EH (cell line): ENCODE measurements around the gene XPO5.
"Not testable (repeated sequence)": the region's sequence is repeated elsewhere in the genome, so short reads cannot be mapped to it uniquely, and the experiment has no call there.

Experiments used
- DNase-seq: peaks from one replicate; pipeline ENCODE4 v3.0.0-alpha.2; 2015; ENCODE audit warnings: low read depth

Gene XPO5

DNA sequence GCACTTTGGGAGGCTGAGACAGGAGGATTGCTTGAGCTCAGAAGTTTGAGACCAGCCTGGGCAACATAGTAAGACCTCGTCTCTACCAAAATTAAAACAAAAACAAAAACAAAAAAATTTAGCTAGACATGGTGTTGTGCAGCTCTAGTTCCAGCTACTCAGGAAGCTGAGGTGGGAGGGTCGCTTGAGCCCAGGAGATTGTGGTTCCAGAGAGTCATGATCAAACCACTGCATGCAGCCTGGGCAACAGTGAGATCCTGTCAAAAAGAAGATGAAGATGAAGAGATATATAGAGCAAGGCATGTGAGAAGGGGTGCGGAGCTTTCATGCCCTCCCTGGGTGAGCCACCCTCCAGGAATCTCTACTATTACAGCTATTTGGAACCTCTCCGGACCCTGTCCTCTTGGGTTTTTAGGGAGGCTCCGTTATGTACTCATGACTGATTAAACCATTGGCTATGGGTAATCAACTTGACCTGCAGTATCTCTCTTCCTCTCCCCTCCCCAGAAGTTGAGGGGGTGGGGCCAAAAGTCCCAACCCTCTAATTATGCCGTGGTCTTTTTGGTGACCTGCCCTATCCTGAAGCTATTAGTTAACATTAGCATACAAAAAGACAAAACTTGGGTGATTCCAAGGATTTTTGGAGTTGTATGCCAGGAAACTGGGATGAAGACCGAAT is 9.2 kb upstream of the XPO5 start:
- peak; percentile 83 for DNase-seq

GRCh38 chr6:43582911-43583310 is 7.1 kb upstream of the XPO5 start:
- peak; percentile 26 for DNase-seq

- peak; percentile 83 for DNase-seq
Measured at GRCh38 chr6:43579171-43579570, 3.3 kb upstream of the XPO5 start.

- DNase-seq: peak; percentile 36
Measured at GRCh38 chr6:43578748-43579147, 2.9 kb upstream of the XPO5 start.

- DNase-seq: peak; percentile 32
Measured at GRCh38 chr6:43575105-43575771, 600 bp downstream of the XPO5 start.

DNA sequence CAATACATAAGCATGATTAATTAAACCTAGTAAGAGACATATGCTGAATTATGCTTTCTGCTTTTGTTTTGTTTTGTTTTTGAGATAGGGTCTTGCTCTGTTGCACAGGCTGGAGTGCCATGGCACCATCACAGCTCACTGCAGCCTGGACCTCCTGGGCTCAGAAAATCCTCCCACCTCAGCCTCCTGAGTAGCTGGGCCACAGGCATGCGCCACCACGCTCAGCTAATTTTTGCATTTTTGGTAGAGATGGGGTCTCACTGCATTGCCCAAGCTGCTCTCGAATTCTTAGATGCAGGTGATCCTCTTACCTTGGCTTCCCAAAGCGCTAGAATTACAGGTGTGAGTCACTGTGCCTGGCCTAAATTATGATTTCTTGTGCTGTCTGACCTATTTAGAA is 3.8 kb downstream of the XPO5 start:
- no peak for DNase-seq

DNA sequence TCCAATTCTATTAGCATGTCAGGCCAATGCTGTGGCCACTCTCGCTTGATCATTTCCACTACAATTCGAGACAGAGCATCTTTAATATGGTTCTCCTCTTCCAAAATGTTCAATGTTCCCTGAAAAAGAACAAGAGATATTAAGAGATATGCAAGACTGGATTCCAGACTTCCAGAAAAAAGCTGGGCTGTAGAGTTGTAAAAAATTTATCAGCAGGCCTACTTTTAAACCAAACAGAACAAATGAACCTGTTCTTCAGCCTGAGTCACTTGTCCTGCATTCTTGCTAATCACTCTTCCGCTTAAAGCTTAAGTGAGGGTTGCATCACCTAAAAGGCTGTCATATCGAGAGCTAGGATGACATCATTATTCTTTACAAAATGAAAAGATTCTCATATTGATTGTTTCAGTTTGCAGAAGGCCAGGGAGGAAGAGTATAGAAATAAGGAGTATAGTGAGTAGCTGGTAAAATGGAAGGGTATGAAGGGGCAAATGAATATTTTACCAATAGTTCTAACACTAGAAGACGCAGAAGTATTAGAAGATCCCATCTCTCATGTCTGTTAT is 4.9 kb downstream of the XPO5 start:
- no peak for DNase-seq

GRCh38 chr6:43559328-43559727 is 16.5 kb downstream of the XPO5 start:
- DNase-seq: no peak

DNA sequence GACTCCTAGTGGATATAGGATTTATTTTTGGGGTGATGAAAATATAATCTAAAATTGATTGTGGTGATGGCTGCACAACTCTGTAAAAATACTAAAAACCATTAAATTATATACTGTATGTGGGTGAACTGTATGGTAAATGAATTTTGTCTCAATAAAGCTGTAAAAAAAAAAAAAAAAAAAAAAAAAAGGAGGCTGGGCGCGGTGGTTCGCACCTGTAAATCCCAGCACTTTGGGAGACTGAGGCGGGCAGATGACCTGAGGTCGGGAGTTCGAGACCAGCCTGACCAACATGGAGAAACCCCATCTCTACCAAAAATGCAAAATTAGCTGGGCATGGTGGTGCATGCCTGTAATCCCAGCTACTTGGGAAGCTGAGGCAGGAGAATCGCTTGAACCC is 18.2 kb downstream of the XPO5 start:
- not testable (repeated sequence) for DNase-seq

DNA sequence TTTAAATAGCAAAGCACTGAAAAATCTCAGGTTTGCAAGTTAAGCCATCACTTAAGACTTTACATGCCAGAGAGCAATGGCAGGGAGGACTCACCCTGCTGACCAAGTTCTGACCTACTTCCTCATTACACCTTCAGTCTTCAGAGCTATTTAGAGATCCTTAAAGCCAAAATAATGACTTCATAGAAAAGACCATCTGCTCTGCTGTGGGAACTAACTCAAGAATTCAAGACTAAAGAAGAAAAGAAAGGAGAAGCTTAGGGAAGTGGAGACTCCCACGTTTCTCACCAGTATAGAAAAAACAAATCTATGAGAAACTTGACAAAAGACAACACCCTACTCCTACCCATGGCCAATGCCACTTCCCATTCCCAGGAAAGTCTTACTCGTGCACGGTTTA is 28.6 kb downstream of the XPO5 start:
- DNase-seq: no peak

DNA sequence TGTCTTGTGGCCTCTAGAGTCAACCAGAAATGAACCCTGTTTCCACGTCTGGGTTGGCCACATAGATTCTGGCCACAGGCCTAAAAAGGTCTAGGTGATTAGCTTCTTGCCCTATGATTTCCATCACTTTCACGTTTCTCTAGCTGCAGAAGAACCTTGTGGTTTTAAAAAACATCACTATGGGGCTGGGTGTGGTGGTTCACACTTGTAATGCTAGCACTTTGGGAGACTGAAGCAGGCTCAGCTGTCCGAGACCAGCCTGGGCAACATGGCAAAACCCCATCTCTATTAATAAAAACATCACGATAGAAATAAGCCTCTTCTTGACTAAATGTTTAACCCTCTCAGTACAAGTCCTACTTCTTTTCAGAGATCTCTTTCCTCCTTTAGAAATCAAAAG is 31.4 kb downstream of the XPO5 start:
- DNase-seq: no peak

DNA sequence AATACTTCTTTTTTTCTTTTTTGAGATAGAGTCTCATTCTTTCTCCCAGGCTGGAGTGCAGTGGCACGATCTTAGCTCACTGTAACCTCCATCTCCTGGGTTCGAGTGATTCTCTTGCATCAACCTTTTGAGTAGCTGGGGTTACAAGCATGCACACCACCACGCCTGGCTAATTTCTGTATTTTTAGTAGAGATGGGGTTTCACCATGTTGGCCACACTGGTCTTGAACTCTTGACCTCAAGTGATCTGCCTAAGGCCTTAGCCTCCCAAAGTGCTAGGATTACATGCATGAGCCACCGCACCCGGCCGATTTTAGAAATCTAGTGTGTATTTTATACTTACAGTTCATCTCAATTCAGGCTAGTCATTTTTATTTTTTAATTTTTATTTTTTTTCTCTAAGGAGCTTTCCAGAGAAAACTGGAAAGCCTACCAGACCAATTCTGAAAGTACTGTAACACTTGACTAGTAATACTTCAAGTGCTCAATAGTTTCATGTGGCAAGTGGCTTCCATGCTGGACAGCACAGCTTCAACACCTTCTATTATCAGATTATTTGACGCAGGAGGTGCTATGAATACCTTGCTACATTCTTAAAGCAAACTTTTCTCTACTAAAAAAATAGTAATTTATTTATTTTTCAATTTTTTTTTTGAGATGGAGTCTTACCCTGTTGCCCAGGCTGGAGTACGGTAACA is 33.9 kb downstream of the XPO5 start:
- DNase-seq: no peak

GRCh38 chr6:43540507-43540906 is 35.3 kb downstream of the XPO5 start:
- DNase-seq: no peak

GRCh38 chr6:43539409-43539808 is 36.4 kb downstream of the XPO5 start:
- DNase-seq: not testable (repeated sequence)

GRCh38 chr6:43538986-43539385 is 36.9 kb downstream of the XPO5 start:
- DNase-seq: not testable (repeated sequence)

- peak; percentile 23 for DNase-seq
Measured at GRCh38 chr6:43532201-43532600, 43.6 kb downstream of the XPO5 start.

- no peak for DNase-seq
Measured at GRCh38 chr6:43524483-43524961, 51.3 kb downstream of the XPO5 start.

GRCh38 chr6:43523284-43523683 is 52.6 kb downstream of the XPO5 start:
- no peak for DNase-seq

GRCh38 chr6:43522547-43523261 is 53.1 kb downstream of the XPO5 start:
- DNase-seq: no peak

GRCh38 chr6:43521836-43522235 is 54.0 kb downstream of the XPO5 start:
- no peak for DNase-seq

- DNase-seq: no peak
Measured at GRCh38 chr6:43520097-43520496, 55.7 kb downstream of the XPO5 start.
